ENCODE data around the gene TFF3.

- no peak for TF ChIP-seq CTCF (conservative IDR thresholded peaks at IDR 0.05 in 1 of 2, IDR thresholded peaks at IDR 0.05 in 1 of 2; ENCODE audit: extremely low read depth in 1 of 2, insufficient read depth in 1 of 2, low read depth in 1 of 2, low read length in 2 of 2)
- no peak for TF ChIP-seq EZH2 (IDR thresholded peaks at IDR 0.05; ENCODE audit: borderline replicate concordance, low read length)
These were observed 11.8 kb downstream of the TFF3 start for GRCh38 chr21:42303443-42303842.

Measured in mammary epithelial cell (primary cell).